ENCODE measurements around the gene KRTAP10-6.
"Not testable (repeated sequence)": the region's sequence is repeated elsewhere in the genome, so short reads cannot be mapped to it uniquely, and the experiment has no call there.

Gene KRTAP10-6

DNA sequence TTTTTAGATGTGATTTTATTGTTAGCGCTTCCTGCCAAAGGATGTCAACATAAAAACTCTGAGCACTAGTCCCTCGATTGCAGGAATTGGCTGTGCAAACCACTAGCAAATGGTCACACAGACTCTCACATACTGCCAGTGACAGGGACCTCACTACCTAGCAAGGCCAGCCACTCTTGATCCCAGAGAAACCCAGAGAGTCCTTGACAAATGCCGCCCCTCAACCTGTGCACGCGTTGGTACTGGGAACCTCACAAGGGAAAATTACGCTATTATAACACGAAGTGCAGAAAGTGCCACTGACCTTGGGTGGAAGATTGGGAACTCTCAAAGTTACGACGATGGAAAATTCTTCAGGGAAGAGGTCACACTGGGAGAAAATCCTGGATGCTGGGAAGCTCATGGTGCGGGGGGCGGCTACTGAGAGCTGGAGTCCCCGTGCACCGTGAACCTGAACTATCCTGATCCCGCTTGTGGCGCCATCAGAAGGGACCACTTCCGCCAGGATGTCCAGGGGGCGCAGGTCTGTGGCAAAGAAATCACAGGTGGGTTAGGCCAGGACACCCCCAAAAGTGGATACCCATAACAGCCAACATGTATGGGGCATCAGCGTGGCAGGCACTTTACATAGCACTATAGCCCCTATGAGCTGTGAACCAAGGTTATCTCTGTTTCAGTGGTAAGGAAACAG, 24.7 kb downstream of the KRTAP10-6 start:
- H3K4me3 ChIP-seq (ENCODE audit: low read depth, low read length): no peak overlapping the region
- ChIA-PET POLR2A (no interaction called here), CTCF (no interaction called here)
- no peak for DNase-seq (ENCODE audit: low read depth, low spot score)
- TF ChIP-seq, protein P1, sequence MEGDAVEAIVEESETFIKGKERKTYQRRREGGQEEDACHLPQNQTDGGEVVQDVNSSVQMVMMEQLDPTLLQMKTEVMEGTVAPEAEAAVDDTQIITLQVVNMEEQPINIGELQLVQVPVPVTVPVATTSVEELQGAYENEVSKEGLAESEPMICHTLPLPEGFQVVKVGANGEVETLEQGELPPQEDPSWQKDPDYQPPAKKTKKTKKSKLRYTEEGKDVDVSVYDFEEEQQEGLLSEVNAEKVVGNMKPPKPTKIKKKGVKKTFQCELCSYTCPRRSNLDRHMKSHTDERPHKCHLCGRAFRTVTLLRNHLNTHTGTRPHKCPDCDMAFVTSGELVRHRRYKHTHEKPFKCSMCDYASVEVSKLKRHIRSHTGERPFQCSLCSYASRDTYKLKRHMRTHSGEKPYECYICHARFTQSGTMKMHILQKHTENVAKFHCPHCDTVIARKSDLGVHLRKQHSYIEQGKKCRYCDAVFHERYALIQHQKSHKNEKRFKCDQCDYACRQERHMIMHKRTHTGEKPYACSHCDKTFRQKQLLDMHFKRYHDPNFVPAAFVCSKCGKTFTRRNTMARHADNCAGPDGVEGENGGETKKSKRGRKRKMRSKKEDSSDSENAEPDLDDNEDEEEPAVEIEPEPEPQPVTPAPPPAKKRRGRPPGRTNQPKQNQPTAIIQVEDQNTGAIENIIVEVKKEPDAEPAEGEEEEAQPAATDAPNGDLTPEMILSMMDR (IDR thresholded peaks at IDR 0.05; ENCODE audit: insufficient read depth, low read length, missing control alignments): no peak

DNA sequence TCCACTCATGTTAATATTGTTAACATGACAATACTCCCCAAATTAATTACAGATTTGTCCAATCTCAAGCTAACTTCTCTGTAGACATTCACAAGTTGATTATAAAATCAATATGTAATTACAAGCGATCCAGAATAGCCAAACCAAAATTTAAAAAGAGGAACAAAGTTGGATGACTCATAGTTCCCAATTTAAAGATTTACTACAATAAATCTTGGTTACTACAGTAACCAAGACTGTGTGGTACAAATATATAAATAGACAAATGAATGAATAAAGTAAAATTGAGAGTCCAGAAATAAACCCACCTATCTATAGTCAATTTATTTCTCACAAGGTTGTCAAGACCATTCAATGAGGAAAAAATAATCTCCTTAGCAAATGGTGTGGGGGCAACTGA, 25.9 kb downstream of the KRTAP10-6 start:
- no peak for DNase-seq (ENCODE audit: low read depth, low spot score)
- no peak overlapping the region for H3K4me3 ChIP-seq (ENCODE audit: low read depth, low read length)
- CTCF ChIA-PET: no interaction called here
- TF ChIP-seq, protein P1 (IDR thresholded peaks at IDR 0.05; ENCODE audit: insufficient read depth, low read length, missing control alignments): no peak
- POLR2A ChIA-PET: no interaction called here

DNA sequence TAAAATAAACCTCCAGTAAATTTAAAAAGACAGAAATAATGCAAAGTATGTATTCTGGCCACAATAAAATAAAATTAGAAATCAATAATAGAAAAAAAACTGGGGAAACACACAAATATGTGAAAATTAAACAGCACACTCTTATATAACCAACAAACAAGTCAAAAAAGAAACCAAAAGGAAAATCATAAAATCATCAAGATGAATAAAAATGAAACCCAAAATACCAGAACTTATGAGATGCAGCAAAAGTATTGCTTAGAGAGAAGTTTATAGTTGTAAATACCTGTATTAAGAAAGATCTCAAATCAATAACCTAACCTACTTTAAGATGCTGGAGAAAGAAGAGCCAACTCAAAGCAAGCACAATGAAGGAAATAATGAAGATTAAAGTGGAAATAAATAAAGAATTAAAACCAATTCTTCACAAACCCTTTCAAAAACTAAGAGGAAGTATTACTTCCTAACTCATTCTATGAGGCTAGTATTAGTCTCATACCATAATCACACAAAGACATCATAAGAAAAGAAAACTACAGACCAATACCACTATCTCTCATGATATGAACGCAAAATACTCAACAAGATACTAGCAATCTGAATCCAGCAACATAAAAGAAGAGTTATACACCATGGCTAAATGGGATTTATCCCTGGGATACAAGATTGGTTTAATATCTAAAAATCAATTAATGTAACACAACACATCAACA, 27.3 kb downstream of the KRTAP10-6 start:
- ChIA-PET POLR2A (no interaction called here), CTCF (no interaction called here)
- TF ChIP-seq, protein P1 (IDR thresholded peaks at IDR 0.05; ENCODE audit: insufficient read depth, low read length, missing control alignments): no peak
- no peak for DNase-seq (ENCODE audit: low read depth, low spot score)
- H3K4me3 ChIP-seq (ENCODE audit: low read depth, low read length): no peak overlapping the region

GRCh38 chr21:44564099-44564498, 28.2 kb downstream of the KRTAP10-6 start:
- DNase-seq (ENCODE audit: low read depth, low spot score): no peak
- POLR2A ChIA-PET: no interaction called here
- H3K4me3 ChIP-seq (ENCODE audit: low read depth, low read length): no peak overlapping the region
- TF ChIP-seq, protein P1 (IDR thresholded peaks at IDR 0.05; ENCODE audit: insufficient read depth, low read length, missing control alignments): no peak
- CTCF ChIA-PET: no interaction called here

DNA sequence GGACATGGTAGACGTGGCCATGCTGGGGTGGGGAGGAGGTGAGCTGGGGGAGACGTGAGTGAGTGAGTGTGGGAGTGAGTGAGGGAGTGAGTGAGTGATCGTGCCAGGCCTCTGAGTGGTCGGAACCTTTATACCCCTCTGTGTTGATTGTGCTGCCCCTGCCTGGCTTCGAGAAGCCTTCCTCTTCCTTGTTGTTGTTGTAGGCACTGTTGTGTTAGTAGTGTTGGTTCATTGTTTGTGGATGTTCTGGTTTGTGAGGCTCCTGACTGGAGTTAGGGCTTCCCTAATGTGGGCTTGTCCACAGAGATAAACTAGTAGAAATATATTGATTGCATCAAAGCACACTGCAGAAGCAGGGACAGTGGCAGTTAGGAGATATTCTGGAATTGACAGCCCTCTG, 33.6 kb downstream of the KRTAP10-6 start, which contains the start of gene KRTAP10-3:
Gene KRTAP10-3 (minus strand): TSS at position 101 of the 400 bp plus-strand sequence. CDS start 80 bp downstream, at position 21.
- no peak for DNase-seq (ENCODE audit: low read depth, low spot score)
- TF ChIP-seq, protein P1 (IDR thresholded peaks at IDR 0.05; ENCODE audit: insufficient read depth, low read length, missing control alignments): no peak
- ChIA-PET POLR2A (no interaction called here), CTCF (no interaction called here)
- no peak within 1 kb of the TSS for H3K4me3 ChIP-seq (ENCODE audit: low read depth, low read length)

GRCh38 chr21:44558329-44558675, 34.0 kb downstream of the KRTAP10-6 start:
- DNase-seq (ENCODE audit: low read depth, low spot score); POLR2A ChIA-PET; H3K4me3 ChIP-seq (ENCODE audit: low read depth, low read length); CTCF ChIA-PET: not testable (repeated sequence)

All from AG04449 (cell line).